HEK293T (cell line): ENCODE data around the gene CFHR2.

Source experiments
- ARNT ChIP-seq: fragments of 450-650 bp; IDR thresholded peaks from 2 replicates; pipeline ENCODE4 v1.6.1; 2017; ENCODE audit warnings: mild to moderate bottlenecking
- BHLHE40 ChIP-seq: fragments of 450-650 bp; IDR thresholded peaks from 2 replicates; pipeline ENCODE4 v1.6.1; 2016; ENCODE audit warnings: mild to moderate bottlenecking, moderate library complexity, borderline replicate concordance
- CTBP1 ChIP-seq: fragments of 450-650 bp; IDR thresholded peaks from 2 replicates; pipeline ENCODE4 v1.6.1; 2016; ENCODE audit warnings: borderline replicate concordance
- ELF4 ChIP-seq: fragments of 450-650 bp; IDR thresholded peaks from 2 replicates; pipeline ENCODE4 v1.6.1; 2017; ENCODE audit warnings: antibody characterized with exemption
- FOXA1 ChIP-seq: fragments of 450-650 bp; IDR thresholded peaks from 2 replicates; pipeline ENCODE4 v1.6.1; 2016; ENCODE audit warnings: mild to moderate bottlenecking
- FOXK2 ChIP-seq: fragments of 450-650 bp; IDR thresholded peaks from 2 replicates; pipeline ENCODE4 v1.6.1; 2016; ENCODE audit warnings: mild to moderate bottlenecking
- FOXM1 ChIP-seq: fragments of 450-650 bp; IDR thresholded peaks from 2 replicates; pipeline ENCODE4 v1.6.1; 2017; ENCODE audit warnings: mild to moderate bottlenecking, borderline replicate concordance
- L3MBTL2 ChIP-seq: fragments of 450-650 bp; conservative IDR thresholded peaks from 2 replicates; pipeline ENCODE4 v1.6.1; 2016; ENCODE audit warnings: mild to moderate bottlenecking
- NFRKB ChIP-seq: fragments of 450-650 bp; IDR thresholded peaks from 2 replicates; pipeline ENCODE4 v1.6.1; 2016; ENCODE audit warnings: mild to moderate bottlenecking, moderate library complexity
- SP1 ChIP-seq: fragments of 450-650 bp; IDR thresholded peaks from 2 replicates; pipeline ENCODE4 v1.6.1; 2017
- SUZ12 ChIP-seq: fragments of 450-650 bp; IDR thresholded peaks from 2 replicates; pipeline ENCODE4 v1.6.1; 2016; ENCODE audit warnings: mild to moderate bottlenecking
- TARDBP ChIP-seq: fragments of 450-650 bp; IDR thresholded peaks from 2 replicates; pipeline ENCODE4 v1.6.1; 2016
- ZNF384 ChIP-seq: fragments of 450-650 bp; IDR thresholded peaks from 2 replicates; pipeline ENCODE4 v1.6.1; 2016

- no peak for TF ChIP-seq ARNT
- no peak for TF ChIP-seq SP1
- TF ChIP-seq L3MBTL2: no peak
- TF ChIP-seq ZNF384: no peak
- no peak for TF ChIP-seq SUZ12
- TF ChIP-seq FOXM1: no peak
- TF ChIP-seq CTBP1: no peak
- TF ChIP-seq FOXA1: no peak
- no peak for TF ChIP-seq TARDBP
- TF ChIP-seq FOXK2: no peak
- TF ChIP-seq BHLHE40: no peak
- no peak for TF ChIP-seq NFRKB
- no peak for TF ChIP-seq ELF4
Measured at GRCh38 chr1:197001828-197002227, 58.3 kb downstream of the CFHR2 start.
